HG03095 (cell line): Measurements from ENCODE around the gene INF2.
A peak's percentile ranks its signal among the peaks of the same experiment; 100 is the strongest.
"Not testable (repeated sequence)": the region's sequence is repeated elsewhere in the genome, so short reads cannot be mapped to it uniquely, and the experiment has no call there.

ENCODE experiments used
- ATAC-seq: cut with Tn5 transposase; IDR thresholded peaks from one replicate; pipeline ENCODE4 v1.9.1; 2021; ENCODE audit warnings: moderate library complexity; ENCODE audit not compliant: unreplicated experiment

The INF2 gene

GRCh38 chr14:104656014-104656714, 33.3 kb upstream of the INF2 start:
- no peak for ATAC-seq

GRCh38 chr14:104657101-104657524, 32.3 kb upstream of the INF2 start:
- no peak for ATAC-seq

DNA sequence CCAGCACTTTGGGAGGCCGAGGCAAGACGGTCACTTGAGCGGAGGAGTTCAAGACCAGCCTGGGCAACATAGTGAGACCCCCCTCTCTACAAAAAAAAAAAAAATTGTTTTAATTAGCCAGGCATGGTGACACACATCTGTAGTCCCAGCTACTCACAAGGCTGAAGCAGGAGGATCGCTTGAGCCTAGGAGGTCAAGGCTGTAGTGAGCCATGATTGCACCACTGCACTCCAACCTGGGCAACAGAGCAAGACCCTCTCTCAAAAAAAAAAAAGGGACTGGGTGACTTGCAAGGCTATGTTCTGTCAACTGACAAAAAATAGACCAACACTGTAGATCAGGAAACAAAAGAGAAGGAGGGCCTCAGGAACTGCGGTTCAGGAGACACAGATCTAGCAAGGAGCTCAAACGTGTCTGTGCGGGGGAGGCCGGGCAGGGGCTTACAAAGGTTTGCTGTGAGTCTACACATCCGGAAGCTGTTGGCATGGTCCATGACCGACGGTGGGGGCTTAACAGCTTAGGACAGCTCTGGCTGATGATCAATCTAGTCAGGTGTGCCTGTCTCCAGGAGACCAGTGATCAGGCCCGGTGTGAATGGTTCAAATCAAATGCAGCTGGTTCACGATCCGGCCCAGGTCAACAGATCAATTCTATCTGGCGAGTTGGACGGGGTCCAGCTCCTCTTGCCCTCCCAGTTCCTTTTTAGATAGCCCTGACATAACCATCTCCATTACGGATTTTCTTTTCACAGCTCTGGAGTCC, 31.7 kb upstream of the INF2 start:
- ATAC-seq, result peak; percentile 40

- no peak for ATAC-seq
These were observed 31.1 kb upstream of the INF2 start for GRCh38 chr14:104658325-104658712.

- ATAC-seq, result no peak
These were observed 30.3 kb upstream of the INF2 start for GRCh38 chr14:104659146-104659545.

- ATAC-seq, result no peak
These were observed 29.5 kb upstream of the INF2 start for GRCh38 chr14:104659764-104660523.

GRCh38 chr14:104660597-104660996, 28.8 kb upstream of the INF2 start:
- peak; percentile 38 for ATAC-seq

DNA sequence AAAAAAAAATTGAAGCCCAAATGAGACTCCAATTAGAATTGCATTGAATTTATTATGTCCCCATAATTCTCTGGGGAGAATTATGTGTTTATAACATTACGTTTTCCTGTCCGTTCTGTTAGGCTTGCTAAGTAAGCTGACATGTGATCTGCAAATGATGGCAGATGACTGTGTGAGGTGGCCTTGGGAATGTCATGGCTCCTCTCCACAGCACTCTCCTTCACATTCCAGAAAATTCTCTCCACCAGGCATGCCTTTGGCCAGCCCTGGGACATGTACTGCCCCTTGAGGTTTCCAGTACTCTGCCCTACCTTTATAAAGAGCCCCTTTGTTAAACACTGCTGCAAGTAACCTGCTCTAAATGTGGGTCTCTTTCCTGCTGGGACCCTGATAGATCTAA, 28.3 kb upstream of the INF2 start:
- no peak for ATAC-seq

GRCh38 chr14:104661528-104662157, 27.8 kb upstream of the INF2 start:
- ATAC-seq, result not testable (repeated sequence)

DNA sequence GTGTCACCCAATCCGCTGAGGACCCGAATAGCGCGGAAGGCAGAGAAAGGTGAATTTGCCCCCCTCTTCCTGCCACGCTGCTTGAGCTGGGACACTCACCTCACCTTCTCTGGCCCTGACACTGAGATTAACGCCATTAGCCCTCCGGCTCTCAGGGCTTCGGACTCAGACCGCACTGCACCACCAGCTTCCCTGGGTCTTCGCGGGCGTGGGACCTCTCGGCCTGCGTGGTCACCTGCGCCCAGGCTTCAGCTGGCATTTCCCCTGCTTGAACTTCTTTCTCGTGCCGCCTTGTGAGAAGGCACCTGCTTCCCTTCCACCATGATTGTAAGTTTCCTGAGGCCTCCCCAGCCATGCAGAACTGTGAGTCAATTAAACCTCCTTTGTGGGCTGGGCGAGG, 26.9 kb upstream of the INF2 start:
- ATAC-seq, result not testable (repeated sequence)

- ATAC-seq, result no peak
These were observed 25.3 kb upstream of the INF2 start for GRCh38 chr14:104664107-104664506.

GRCh38 chr14:104664588-104664987, 24.8 kb upstream of the INF2 start:
- ATAC-seq, result no peak

- no peak for ATAC-seq
These were observed 24.2 kb upstream of the INF2 start for GRCh38 chr14:104665114-104665656.

DNA sequence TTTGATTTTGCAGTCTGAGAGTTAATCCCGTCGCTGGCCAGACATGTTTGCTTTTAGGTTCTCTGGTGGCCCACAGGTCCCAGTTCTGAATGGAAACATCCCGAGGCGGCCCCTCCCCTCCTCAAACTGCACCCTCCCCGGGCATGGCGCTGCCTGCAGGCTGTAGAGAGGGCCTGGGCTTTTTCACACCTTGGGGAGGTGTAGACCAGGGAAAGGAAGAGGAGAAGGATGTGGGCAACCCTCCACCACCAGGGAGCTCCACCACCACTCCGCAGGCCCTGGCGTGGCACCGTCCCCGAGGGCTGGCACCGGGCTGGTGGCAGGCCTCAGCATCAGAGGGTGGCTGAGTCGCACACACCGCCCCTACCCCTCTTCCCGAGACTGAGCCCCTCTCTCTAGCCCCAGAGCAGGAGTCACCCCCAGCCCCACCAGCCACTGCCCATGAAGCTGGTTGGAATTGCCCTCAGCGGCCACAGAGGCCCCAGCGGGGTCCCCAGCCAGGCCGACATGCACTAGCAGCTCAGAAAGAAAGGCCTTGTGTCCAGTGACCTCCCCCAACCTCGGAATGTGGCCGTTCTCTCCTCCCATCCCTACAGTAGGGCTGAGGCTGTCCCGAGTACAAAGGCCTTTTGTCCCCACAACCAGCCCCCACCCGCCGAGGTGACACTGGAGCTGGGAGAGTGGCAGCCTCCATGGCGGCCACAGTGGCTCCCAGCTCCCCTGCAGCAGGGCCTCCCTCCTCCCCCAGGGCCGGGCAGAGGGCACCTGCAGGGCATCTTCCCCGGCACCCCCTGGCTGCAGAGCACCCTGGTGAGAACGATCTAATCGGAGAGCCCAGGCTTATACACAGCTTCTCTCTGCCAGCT, 23.5 kb upstream of the INF2 start:
- no peak for ATAC-seq

DNA sequence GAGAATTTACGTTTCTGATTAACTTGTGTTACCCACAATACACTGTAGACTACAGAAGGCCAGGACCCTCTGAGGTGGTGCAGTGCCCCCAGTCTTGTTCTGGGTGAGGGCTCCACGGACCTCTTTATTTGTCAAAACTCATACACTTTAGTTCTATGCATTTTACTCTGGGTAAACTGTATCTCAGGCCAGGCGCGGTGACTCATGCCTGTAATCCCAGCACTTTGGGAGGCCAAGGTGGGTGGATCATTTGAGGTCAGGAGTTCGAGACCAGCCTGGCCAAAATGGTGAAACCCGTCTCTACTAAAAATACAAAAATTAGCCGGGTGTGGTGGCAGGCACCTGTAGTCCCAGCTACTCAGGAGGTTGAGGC, 22.9 kb upstream of the INF2 start:
- ATAC-seq, result not testable (repeated sequence)

- ATAC-seq, result no peak
These were observed 22.4 kb upstream of the INF2 start for GRCh38 chr14:104666981-104667380.

- ATAC-seq, result no peak
These were observed 19.7 kb upstream of the INF2 start for GRCh38 chr14:104669697-104670096.

DNA sequence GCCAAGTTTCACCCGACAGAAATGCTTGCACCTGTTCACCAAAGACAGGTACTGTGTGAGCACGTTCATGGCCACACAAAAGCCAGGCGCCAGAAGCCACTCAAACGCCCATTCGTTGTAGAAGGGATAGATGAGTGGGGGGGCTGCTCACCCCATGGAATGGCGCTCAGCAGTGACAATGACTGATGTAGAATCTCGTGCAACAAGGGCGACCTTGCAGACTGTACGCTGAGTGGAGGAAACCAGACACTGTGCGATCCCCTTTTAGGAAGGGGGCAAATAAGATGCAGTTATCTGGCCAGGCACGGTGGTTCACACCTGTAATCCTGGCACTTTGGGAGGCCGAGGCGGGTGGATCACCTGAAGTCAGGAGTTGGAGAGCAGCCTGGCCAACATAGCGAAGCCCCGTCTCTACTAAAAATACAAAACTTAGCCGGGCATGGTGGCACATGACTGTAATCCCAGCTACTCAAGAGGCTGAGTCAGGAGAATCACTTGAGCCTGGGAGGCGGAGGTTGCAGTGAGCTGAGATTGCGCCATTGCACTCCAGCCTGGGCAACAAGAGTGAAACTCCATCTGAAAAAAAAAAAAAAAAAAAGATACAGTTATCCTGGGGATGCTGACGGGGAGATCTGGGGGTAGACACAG, 18.0 kb upstream of the INF2 start:
- ATAC-seq, result not testable (repeated sequence)

DNA sequence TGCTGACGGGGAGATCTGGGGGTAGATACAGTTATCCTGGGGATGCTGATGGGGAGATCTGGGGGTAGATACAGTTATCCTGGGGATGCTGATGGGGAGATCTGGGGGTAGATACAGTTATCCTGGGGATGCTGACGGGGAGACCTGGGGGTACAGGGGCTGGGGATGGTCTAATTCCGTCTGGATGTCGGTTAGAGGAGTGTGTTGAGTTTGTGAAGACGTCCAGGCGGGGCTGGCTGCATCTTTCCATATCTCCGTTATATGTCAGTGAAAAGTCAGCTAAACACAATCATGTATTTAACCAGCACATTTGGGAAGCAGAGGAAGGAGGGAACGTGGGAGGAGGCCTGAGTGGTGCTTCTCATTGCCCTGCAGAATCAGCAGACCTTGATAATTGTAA, 17.3 kb upstream of the INF2 start:
- ATAC-seq, result not testable (repeated sequence)

GRCh38 chr14:104673481-104673880, 15.9 kb upstream of the INF2 start:
- no peak for ATAC-seq
